Superior temporal gyrus (tissue), 1 donor: ENCODE results near the gene C1QL1.

Source experiments
- DNase-seq: peaks from one replicate; pipeline ENCODE4 v3.0.0-alpha.2; 2016; ENCODE audit errors: extremely low spot score

The C1QL1 gene

DNA sequence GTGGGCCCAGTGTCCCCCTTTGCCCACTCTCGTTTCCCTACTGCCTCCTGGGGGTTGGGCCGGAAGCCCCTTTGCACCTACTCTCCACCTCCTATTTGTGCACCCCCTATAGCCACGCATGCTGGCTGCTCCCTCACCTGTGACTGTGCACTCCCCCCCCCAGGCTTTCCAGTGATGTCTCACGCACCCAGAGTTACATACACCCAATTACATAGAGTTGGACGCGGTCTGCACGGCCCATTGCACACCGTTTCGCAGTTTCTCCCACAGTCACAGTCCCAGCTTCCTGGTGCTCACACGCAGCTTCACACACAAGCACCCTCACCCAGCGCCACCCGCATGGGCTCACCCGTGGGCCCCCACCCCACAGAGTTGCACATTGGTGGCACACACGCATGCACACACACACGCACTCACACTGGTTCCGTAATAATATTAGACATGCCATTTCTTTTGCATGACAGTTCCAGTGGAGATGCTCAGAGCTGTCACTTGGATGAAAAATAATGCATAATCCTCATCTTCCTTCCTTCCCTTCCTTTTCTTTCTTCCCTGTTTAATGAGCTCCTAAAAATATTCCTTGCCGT is 21.5 kb upstream of the C1QL1 start:
- no peak for DNase-seq

- no peak for DNase-seq
These were observed 20.2 kb upstream of the C1QL1 start for GRCh38 chr17:44988044-44988942.

DNA sequence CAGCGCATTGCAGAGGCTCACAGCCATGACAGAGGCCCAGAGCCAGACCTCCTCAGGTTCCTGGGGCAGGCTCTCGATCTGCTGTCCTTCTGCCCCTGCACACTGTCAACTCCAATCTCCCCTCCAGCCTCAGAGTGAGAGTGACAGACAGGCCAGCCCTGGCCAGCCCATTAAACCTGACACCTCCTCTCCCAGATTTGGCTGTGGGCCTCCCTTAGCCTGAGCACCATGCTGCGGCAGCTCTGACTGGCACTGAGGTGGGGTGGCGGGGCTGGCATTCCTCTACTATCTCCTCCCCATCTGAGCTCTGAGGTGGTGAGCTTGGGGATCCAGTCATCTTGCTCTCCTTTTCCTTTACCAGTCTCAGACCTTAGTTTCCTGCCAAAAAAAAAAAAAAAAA is 15.5 kb upstream of the C1QL1 start:
- no peak for DNase-seq

DNA sequence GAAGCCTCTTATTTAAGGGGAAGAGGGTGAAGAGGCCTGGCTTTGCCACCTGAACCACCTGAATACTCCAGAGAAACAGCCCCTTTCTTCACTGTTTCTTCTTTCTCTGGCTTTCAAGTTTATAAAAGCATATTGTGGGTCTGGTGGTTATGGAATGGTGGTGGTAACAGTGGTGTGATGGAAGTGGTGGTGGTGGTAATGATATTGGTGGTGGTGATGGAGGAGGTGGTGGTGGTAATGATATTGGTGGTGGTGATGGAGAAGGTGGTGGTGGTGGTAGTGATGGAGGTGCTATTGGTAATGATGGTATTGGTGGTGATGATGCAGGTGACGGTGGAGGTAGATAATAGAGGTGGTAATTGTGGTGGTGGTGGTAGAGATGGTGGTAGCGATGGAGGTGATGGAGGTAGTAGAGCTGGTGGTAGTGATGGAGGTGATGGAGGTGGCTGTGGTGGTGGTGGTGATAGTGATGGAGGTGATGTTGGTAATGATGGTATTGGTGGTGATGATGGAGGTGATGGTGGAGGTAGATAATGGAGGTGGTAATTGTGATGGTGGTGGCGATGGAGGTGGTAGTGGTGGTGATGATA is 14.1 kb upstream of the C1QL1 start:
- DNase-seq, result no peak

DNA sequence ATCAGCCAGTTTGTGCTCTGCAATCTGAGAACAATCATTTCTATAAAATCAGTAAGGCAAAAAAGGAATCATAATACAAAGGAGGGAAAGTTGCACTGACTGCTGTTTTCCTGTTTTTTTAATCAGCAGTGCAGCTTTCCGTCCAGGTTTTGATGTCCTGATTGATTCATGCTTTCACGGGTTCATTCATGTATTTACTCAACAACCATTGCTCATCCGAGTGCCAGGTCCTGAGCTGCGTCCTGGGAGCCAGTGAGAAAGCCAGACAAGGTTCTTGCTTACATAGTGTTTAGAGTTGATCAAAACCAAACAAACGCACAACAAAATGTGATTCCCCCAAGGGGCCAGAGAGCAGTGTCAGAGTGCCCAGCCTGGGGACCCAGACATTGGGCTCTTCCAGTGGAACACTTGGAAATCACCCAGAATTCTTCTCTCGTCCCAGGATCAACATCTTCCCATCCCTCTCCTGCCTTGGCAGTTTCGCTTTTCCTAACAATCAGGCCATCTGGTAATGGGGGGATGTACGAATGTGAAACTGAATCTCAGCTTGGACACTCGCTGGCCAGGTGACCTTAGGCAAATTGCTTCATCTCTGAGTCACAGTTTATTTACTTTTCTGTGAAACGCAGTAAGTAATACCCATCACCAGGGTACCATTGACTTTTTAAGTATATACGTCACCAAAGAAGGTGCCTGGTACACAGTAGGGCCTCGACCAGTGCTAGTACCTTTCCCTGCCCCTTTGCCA is 13.3 kb upstream of the C1QL1 start:
- DNase-seq, result no peak

DNA sequence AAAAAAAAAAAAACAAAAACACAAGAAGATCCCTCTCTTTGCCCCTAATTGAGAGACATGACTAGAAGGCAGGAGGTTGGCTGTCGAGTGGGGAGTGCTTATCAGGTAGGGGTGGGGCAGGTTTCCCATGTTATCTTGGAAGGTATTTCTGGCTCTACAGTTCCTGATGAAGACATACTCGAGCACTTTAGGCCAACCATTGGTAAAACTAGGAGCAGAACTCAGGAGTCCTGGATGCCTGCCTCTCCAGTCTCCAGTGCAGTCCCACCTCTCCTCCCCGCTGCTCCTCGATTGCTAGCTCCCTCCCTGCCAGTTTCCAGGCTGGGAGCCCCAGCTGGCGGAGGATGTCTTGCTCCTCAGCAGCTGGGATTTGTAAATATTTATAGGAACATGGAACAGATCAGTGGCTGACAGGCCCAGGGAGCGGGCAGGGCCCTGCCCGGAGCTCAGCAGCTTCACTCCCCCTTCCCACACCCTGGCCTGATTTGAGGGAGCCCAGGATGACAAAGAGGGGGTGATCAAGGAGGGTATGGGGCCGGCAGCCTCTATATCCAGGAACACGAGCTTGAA is 11.4 kb upstream of the C1QL1 start:
- no peak for DNase-seq

DNA sequence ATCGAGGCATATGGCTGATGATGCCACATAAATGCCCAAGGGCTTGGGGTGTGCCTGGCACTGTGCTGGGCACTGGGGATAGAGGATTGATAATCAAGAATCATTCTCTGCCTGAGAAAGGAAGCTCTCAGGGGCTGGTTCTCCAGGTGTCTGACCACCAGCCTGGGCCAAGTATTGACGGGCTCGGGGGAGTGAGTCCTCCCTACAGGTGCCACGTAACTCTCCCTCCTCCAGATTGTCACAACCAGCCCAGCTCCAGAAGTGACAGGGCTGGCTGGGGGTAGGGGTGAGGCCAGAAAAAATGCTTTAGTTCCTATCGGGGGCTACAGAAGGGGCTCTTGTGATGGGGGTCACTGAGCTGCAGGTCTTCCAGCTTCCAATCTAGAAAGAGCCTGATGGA is 10.7 kb upstream of the C1QL1 start:
- DNase-seq, result no peak

DNA sequence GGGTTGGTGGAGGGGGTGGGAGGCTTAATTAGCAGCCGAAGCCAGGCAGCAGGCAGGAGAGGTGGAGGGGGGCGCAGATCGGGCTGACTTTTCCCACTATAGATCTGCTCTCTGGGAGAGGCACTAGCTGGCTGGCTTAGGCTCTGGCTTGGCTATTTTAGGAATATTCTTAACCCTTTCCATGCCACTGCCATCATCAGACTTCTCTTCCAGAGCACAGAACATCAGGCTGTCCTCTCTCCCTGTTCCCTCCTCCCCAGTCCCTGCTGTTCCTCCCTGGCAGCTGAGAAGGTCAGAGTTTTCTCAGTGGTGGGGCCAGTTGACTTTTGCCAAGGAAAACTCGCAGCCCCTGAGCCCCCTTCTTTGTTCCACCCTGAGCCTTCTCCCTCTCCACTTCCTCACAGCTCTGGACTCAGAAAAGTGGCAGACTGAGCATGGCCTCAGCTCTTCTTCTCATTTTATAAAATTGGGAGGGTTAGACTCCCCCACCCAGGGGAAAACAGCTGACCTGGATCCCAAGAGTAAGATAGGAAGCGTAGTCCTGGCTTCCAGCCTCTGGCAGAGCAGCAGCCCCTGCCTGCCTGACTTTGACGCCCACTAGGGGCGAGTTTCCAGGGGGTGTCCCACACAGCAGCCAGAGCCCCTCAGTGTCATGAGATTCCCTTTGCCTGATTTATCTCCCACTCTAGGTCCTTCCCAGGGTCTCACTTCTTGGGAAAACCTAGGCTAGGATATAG is 9.9 kb upstream of the C1QL1 start:
- no peak for DNase-seq

- DNase-seq, result no peak
These were observed 9.0 kb upstream of the C1QL1 start for GRCh38 chr17:44977065-44977464.

DNA sequence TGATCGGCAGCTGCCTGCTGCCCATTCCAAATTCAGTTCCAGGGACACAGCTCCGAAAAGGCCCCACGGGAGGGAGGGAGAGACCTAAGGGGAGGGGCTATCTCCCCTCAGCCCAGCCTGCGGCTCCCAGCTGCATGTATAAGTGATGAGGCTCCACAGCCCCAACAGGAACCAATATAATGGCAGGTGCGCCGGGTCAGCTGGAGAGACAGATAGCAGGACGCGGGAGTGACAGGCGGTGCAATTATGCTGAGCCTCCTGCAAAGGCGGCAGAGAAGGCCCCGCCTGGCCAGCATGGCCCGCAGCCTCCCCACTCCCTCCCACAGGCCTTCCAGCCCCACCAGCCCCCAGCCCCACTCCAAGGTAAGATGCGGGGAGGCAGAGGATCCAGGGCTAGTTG is 8.1 kb upstream of the C1QL1 start:
- DNase-seq, result no peak

GRCh38 chr17:44972953-44973352 is 4.8 kb upstream of the C1QL1 start:
- no peak for DNase-seq

DNA sequence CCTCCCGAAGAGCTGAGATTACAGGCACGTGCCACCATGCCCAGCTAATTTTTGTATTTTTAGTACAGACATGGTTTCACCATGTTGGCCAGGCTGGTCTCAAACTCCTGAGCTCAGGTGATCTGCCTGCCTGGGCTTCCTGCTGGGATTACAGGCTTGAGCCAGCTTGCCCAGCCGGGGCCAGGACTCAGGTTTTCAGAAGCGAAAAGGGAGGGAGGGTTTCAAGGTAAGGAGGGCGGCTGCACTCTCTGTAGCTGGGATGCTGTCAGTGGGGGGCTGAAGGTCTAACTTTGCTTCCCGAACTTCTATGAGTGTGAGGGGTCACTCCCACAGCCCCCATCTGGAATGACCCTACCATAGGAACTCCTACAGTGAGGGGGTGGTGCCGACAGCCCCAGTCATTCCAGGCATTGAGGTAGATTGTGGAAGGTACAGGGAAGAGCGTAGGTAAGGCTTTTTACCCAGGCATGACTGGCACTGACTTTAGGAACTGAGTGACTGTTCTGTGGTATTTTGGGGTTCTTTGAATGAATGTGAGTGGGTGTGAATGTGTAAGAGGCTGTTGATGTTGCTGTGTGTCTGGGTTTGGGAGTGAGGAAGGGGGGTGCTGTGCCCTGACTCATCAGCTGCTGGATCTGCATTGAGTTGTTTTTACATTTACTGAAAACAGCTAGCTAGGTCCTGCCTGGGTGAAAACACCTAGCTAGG is 3.8 kb upstream of the C1QL1 start:
- DNase-seq, result peak; percentile 24

DNA sequence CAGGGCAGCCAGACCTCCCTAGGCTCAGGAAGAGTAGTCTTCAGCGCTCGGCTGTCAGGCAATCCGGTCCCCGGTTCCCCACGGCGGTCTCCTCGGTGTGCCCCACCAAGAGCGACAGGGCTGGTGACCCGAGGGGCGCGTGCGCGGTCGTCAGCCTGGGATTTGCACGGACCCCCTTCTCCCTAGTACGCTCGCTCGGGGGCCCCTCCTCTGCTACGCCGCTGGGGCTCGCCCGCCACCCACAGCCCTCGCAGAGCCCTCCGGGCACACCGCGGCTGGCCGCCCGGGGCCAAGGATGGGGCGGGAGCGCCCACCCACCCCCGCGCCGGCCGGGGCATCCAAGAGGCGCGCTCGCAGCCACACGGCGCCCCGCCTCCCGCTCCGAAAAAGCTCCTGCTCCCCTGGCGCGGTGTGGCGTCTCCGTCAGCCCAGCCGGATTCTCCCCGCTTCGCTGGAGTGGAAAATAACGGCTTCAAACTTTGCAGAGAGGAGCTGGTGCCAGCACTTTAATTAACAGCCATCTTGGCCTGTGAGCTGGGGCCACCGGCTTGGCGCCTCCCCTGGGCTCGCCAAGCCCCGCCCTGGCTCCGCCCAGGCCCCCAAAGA is 2.1 kb upstream of the C1QL1 start:
- DNase-seq, result peak; percentile 43

GRCh38 chr17:44969144-44969780 is 1.2 kb upstream of the C1QL1 start:
- DNase-seq, result no peak

DNA sequence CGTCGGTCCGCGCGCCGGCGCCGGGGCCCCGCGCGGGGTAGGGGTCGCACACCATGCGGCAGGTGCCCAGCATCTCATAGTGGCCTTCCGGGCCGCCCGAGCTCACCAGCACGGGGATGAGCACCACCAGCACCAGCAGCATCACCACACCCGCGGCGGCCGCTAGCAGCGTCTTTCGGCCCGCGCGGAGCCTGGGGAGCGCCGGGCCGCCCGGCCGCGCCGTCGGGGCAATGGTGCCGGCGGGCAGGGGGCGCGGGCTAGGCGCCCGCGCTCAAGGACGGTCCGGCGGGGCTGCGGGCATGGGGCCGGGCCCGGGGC is 237 bp downstream of the C1QL1 start:
- DNase-seq, result no peak

GRCh38 chr17:44967026-44967906 is 837 bp downstream of the C1QL1 start:
- no peak for DNase-seq

DNA sequence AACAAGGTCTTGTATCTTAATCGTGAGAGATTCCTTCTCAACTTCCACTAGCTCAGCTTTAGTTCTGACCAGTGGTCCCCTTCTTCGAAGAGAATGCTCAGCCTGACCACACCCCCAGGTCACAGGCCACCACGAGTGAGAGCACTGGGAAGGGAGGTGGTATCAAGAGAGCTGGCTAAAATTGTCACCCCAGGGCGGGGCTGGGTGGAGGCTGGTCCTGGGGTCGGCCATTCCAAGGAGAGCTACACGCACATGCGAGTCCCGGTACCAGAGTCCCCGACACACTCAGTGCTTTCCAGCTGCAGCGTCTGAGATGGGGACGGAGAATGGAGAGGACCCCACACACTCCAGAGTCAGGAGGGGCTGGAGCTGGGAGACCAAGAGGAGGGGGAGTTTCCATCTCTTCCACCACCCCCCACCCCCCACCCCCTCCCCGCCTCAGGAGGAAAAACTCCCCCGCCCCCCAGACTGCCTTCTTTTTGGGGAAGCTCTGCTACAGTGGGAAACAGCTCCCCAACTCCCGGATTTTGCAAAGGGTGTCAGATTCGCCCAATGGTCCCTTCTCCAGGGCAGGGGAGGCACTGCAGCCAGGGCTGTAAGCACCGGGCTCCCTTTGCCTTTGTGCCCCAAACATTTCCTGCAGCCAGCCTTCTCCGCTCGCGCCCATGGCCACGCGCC is 1.6 kb downstream of the C1QL1 start:
- no peak for DNase-seq

DNA sequence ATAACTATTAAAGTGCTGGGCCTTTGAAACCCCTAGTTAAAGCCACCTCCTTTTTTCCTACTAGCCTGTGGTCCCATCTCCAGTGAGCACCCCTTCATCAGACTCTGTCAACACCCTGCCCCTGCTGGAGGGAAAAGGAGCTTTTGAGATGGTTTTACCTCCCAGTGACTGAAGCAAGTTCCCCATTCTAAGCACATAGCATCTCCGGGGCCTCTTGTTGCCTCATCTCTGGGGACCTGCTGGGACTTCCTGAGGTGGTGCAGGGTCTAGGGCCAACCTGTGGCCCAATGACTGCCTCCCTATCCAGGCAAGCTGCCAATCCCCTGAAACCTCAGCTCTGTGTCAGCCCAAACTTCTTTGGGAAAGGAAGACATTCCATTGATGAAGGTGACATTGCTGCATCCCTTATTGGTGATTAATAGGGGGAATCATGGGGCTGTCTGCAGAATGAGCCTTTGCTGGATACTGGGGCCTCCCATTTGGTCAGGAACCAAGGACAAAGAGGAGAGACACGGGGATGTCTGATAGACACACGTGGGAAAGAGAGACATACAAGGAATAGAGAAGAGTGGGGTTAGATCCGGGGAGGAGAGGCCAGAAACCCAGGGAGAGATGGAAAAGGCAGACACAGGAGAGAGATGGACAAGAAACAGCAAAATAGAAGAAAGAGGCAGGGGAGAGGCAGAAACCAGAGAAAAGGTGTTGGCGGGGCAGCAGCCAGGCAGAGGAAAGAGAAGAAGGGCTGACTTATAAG is 2.4 kb downstream of the C1QL1 start:
- no peak for DNase-seq
